NCI-H82 treated with DMSO at 0.1 percent for 48 hours (cell line): Measurements from ENCODE around the gene SH2D4B.
"Not testable (repeated sequence)": the region's sequence is repeated elsewhere in the genome, so short reads cannot be mapped to it uniquely, and the experiment has no call there.

Experiments
- DNase-seq: peaks from one replicate; lab custom pipeline; 2025; ENCODE audit not compliant: unreplicated experiment; lab: John Stamatoyannopoulos, UW

The SH2D4B gene

DNA sequence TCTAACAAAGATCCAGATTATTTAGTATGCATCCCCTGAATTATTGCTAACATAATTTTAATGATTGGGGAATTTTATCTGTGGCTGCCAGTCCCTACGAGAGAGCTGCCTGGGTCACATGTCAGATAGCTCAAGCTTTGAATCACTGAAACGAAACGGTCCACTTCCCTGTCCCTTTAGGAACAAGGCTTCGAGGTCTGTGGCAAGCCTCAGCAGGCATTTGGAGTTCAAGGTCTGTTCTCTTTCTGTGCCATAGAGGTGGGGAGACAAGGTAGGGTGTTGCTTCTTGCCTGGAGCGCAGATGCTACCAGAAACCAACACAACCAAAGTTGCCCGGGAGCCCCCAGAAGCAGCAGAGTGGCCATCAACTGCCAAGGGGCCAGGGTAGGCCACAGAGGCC, 13.9 kb upstream of the SH2D4B start:
- DNase-seq: no peak

DNA sequence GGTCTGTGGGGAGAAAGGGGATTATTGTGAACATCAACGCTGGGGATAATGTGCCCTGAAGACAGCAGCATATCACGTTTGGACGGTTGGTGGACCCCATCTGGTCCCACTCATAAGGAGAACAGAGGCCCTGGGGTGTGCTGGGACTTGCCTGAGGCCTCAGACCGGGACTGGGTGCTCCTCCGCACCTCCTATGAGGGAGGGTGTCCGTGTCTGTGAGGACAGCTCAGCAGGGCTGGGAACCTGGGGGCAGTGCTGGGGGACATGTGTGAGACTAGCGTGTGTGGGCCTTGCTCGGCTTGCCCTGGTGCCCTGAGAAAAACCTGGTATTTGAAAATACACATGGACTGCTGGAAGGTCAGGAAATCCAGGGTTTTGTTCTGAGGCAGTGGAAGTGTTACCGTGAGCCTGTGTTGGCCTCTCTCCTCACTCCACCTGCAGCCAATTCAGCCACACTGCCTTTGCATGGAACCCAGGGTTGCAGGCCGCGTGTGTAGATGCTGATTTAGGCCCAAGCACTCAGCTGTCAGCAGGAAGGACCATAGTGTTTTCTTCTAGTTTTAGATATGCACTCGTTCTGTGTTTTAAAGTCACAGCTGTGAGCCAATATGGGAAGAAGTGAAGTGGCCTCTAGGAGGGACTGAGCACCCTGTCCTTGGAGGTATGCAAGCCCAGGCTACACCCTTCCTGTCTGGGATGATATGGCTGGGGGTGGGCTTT, 13.4 kb upstream of the SH2D4B start:
- DNase-seq: no peak

DNA sequence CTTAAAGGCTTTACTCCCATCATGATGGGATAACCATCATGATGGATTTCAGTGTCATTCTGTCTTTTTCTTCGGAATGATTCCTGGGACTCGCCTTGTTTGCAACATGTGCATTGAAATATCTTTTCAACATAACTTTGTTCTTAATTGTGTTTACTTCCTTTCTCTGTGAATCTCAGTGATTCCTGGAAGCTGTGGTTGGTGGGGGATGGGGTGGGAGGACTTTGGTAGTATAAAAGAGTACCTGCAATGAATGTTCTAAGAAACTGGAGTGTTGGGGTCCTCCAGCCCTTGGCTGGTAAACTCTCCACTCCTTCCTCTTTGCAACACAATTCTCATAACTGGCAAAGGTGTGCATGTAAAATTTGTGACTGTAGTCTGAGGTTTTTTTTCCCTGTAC, 11.5 kb upstream of the SH2D4B start:
- DNase-seq: no peak

DNA sequence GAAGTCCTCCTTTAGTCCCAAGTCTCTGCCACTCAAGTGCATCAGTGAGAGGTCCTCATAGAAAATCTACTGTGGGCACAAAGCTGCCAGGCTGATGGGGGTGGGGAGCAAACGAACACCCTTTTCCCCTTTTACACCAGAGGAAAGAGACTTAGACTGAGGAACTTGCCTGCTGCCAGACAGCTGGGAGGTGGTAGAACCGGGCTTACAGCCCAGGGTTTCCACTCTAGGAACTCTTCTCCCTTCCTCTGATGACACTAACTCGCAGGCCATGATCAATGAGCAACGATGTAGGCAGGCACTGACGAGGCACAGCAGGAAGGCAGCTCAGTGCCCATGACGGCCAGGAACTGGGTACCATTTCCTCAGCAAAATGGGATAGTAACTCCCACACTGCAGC, 11.0 kb upstream of the SH2D4B start:
- no peak for DNase-seq

DNA sequence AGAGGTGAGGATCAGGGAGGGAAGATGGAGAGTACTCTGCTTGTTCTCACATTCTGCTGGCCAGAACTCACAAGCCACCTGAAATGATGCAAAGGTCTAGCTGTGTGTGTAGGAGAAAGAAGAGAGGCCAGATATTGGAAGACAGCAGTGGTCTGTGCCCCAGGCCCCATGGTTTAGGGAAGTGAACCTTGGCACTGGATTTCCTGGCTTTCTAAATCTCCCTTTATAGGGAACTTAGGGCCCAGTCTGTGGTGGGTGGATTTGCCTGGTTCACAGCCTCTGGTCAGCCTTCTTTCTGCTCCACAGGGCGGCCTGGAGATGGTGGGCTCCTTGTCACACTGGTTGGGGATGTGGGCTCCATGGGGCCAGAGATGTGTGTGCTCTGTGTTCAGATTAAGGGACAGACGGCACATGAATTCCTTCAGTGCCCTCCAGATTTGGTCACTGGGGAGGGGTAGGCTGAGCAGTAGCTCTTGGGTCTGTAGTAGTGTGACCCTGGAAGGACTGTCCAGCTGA, 9.5 kb upstream of the SH2D4B start:
- no peak for DNase-seq

DNA sequence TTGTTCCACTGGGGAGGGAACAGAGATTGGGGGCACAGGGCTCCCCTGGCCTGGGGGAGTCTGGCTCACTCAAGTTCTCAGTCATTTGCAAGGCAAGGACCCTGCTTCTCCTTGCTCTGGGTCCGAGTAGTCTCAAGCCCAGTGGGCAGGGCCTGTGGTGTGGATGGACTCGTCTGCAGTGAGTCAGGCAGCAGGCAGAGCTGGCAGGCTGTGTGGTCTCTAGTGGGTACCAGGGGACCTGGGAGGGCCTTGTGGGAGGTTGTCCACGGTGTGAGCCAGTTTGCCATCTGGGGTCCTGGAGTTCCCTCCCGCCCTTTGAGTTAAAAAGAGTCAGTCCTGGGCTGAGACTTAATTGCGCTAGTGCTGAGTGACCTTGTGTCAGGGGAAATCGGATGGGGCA, 8.8 kb upstream of the SH2D4B start:
- no peak for DNase-seq

DNA sequence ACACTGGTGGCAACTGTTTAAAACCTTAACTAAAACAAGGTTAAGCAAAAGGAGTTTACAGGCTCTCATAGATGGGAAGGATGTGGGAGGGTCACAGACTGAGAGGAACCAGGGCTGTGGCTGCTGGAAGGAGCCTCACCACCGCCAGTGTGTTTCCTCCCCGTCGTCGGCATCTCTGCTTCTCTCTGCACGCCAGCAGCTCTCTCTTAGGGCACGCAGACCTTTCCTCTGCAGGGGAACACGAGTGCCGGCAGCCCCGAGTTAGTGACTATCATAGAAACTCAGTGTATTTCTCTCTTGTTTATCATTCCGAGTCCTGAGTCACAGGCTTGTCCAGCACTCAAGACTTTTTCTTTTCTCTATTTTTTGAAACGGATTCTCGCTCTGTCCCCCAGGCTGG, 8.1 kb upstream of the SH2D4B start:
- no peak for DNase-seq

DNA sequence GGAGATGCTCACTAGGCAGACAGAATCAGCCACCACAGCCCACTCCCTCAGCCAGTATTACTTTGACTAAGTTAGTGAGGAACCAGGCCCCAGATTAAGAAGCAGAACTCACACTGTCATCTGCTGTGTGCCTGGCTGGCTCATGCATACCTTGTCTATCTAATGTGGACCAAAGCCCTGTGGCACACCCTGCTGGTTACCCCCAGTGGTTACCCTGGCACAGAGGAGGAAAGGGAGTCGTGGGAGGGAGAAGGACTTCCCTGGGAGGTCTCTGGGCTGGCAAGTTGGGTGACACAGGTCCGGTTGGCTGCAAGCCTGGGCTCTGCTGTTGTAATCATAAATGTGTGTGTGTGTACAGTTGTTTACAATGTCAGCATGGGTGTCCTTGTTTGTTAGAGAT, 7.5 kb upstream of the SH2D4B start:
- DNase-seq: no peak

DNA sequence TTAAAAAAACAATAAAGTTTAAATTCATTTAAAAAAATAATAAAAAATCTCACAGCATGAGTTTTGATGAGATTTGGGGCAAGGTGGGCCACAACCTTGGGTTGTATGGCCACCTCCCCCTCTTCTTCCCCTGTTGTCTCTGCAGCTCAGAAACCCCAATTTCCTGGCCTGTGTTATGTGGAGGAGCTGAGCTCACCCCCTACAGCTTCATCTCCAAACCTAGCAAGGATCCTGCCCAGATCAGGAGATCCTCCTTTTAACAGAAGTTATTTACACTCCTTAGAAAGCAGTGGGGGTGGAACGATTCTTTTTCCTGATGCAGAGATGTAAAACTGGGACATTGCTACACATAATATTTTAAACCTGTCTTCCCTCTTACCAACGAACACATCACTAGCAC, 6.9 kb upstream of the SH2D4B start:
- no peak for DNase-seq

DNA sequence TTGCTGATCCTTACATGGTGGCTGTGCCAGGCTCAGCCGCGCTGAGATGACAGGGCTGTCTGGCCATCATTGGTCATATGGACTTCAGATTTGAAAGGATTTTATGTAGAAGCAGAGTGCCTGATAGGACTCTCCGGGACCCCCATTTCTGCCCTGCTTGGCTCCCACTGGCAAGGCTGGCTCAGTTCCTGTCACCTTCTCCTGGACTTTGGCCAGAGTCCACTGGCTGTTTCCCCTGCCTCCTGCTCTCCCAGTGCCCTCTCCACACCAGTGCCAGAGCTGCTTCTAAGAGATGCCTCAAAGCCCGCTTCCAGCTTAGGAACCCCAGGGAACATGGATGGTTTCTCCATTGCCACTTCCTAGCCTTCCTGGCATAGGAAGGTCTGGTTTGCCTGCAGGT, 5.1 kb upstream of the SH2D4B start:
- DNase-seq: no peak

DNA sequence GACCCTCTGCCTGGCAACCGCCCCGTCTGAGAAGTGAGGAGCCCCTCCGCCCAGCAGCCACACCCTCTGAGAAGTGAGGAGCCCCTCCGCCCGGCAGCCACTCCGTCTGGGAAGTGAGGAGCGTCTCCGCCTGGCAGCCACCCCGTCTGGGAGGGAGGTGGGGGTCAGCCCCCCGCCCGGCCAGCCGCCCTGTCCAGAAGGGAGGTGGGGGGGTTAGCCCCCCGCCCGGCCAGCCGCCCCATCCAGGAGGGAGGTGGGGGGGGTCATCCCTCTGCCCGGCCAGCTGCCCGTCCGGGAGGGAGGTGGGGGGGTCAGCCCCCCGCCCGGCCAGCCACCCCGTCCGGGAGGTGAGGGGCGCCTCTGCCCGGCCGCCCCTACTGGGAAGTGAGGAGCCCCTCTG, 3.6 kb upstream of the SH2D4B start:
- DNase-seq: not testable (repeated sequence)

DNA sequence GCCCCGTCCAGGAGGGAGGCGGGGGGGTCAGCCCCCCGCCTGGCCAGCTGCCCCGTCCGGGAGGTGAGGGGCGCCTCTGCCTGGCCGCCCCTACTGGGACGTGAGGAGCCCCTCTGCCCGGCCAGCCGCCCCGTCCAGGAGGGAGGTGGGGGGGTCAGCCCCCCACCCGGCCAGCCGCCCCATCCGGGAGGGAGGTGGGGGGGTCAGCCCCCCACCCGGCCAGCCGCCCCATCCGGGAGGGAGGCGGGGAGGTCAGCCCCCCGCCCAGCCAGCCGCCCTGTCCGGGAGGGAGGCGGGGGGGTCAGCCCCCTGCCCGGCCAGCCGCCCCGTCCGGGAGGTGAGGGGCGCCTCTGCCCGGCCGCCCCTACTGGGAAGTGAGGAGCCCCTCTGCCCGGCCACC, 3.1 kb upstream of the SH2D4B start:
- not testable (repeated sequence) for DNase-seq

DNA sequence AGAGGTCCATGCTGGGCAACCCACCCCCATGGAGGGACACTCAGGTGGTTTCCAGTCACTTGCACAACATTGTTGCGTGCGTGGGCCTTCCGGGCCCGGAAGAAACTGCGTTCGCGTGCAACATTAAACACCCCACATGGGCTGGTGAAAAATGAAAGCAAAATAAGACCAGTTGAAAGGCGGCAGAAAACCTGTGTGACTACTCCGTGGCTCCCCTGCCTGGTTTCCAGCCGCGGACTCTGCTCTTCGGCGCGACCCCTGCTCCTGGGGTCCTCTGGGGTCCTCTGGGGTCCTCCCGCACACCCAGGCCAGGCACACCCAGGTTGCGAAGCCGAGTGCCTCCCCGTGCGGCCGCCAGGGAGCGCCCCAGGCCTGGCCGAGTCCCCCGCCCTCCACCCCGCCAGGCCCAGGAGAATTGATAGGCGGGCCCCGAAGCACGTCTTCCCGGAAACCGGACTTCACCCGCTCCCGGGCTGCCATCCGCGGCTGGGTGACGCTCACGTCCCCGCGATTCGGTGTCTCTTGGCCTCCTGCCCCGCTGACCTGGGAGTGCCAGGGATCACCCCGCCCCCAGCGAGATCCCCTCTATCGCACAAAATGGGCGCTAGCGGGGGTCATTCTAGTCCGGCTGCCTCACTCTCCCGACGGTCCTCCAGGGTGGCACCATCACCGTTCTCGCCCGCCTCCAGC, 1.9 kb upstream of the SH2D4B start:
- no peak for DNase-seq

DNA sequence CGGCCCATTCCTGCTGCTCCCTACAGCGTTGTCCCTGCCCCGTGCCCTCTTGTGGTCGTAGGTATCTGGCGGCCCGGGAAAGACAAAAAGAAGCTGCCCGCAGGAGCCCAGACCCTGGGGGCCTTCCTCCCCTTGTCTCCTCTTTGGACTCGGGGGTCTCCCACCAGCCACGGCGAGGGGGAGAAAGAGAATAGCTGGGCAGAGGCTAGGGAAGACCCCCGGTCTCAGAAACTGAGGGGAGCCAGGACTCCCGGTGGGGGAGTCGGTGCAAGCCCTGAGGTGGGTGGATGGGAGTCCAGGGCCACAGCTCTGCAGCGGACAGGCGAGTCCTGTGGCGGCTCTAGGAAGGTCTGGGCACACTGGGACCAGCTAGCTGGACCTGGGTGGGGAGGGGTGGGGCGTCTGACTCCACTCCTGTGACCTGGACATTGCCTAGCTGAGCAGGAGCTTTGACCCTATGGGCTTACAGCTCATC, 1.3 kb upstream of the SH2D4B start:
- no peak for DNase-seq

DNA sequence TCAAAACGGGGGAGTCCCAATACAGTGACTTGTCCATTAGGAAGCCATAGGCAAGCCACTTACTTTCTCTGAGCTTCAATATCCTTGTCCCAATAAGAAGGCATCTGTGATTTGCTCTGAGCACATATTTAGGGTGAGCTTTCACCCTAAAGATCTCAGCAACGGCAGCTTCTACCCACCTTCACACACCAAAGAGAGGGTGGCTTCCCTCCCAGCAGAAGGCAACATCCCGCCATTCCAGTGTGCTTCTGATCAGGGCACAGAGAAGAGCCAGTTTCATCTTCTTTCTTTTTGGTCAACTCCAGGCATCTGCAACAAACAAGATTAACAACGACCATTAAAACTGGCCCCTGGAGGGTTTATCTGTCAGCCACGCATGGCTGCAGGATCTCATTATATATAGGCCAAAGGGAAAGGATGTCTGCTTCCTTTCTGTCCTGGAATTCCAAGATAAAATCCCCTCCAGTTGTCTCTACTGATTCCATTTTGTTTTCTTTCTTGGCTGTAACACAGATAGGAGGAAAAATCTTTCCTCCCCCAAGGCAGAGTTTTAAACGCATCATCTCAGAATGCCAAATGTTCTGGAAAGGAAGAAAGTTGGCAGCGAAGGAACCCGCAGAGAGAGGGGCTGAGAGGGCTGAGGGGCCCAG, 491 bp upstream of the SH2D4B start:
- DNase-seq: peak; percentile 14

DNA sequence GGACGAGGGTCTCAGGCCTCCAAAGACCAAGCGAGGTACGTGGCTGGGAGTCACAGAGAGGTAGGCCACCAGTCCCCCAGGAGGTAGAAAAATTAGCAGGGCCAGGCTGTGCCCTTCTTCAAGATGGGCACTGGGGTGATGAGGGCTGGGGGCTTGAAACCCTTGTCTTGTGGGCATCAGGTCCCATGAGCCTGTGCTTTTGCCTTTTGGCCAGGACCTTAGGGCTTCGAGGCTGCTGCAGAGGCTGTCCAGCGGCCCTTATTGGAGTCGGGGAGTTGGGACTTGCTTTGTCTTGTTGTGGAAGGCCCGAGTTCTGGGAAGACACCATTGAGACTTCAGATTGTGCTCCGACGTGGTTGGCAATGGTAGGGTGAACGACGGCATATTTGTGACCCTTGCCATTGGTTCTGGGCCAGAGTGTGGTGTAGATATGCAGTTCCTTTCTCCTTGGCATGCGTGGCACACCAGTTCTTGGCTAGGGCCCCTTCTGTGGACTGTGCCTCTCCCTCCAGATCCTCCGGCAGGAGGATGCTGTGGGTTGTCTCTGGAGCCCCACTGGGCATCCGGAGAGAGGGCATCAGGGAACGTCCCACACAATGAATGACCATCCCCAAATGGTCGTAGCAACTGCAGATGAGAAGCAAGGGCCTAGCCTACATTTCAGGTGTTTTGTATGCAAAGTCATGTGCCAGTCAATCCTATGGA, 931 bp downstream of the SH2D4B start:
- DNase-seq: no peak

DNA sequence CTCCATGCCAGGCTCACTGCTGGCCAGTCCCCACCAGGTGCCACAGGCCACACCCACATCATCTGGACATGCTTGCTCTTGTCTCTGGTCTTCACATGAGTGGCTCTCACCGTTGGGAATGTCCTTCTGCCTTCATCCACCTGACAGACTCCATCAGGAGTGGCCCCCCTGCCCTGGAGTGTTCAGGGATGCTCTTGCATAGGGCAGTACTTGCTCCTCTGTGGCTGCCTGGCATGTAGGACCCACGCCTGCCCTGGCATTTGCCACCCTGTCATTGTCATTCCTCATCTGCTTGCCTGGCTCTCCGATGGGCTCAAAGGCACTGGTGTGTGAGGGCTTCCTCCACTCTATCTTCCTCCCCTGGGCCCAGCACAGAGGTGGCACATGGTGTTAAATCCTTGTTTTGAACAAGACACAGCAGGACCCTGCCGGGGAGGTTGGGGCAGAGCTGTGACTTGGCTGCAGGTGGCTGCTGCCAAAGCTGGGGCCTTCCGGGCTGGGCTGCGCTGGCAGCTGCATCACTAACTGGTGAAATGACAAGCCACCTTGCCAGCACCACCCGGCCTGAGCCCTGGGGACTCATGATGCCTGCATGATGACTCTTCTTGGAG, 1.8 kb downstream of the SH2D4B start:
- DNase-seq: no peak

DNA sequence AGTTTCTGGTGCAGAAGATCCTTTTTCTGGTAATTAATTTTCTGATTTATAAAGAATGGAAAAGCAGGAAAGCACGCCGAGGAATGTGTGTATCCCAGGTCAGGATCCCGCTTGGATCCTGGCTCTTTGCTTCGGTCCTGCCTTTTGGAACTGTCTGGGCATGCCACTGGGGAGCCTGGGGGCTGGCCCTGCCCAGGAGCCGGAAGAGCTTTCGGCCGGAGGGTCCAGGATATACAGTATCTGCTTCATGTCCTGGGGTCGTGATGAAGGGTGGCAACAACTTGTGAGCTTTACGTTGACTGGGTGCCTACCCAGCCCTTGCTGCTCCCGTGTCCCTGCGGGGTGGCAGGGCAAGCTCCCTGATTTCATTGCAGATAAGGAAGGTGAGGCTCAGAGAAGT, 2.4 kb downstream of the SH2D4B start:
- DNase-seq: no peak

DNA sequence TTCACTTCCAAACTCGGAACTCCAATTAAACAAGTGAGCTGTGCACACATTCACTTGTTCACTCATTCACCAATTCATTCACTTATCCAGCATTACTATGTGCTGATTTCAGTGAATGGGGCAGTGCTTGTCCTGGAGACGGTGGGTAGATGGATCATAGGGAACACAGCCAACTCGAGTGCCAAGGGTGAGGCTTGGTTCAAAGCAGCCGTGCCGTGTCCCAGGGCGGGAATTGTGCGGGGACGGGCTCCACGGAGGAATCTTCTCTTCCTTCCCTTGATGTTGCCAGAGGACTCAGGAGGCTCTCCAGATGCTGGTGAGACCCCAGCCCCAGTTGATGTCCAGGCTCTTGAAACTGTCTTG, 2.9 kb downstream of the SH2D4B start:
- no peak for DNase-seq

DNA sequence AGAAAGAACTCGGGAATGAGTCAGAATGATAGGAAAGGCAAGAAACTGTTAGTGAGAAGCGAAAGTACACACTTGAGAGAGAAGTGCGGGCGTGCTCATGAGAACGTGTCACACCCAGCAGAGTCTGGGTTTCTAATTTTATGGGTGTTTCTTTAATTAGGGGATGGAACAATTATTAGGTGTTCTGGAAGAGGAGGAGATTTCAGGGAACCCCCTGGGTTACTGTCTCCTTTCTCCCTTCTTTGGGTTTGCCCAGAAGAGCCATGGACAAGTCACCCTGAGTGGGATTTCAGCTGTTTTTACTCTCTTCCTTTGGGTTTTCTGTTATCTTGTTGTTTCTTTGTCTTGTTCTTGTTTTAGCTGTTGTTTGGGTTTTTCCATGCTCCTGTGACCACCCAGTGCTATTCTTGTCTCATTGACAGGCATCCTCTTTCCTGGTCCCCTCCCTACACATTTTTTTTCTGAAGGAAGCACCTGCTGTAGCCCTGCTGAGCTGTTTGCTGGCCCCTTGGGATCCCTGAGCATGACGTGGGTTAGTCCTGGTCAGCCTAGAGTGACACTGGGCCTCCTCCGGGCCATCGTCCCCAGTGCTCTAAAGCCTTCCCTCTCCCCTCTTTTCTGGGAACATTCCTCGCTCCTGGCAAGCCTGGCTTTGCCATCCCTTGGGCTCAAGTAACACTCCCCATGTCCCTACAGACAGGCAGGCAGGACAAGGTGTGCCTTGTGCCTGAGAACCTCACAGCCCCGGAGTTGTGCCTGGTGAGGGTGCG, 3.5 kb downstream of the SH2D4B start:
- DNase-seq: no peak
